ENCODE measurements around the gene RPS19.
A peak's percentile ranks its signal among the peaks of the same experiment; 100 is the strongest.

RPS19 gene

DNA sequence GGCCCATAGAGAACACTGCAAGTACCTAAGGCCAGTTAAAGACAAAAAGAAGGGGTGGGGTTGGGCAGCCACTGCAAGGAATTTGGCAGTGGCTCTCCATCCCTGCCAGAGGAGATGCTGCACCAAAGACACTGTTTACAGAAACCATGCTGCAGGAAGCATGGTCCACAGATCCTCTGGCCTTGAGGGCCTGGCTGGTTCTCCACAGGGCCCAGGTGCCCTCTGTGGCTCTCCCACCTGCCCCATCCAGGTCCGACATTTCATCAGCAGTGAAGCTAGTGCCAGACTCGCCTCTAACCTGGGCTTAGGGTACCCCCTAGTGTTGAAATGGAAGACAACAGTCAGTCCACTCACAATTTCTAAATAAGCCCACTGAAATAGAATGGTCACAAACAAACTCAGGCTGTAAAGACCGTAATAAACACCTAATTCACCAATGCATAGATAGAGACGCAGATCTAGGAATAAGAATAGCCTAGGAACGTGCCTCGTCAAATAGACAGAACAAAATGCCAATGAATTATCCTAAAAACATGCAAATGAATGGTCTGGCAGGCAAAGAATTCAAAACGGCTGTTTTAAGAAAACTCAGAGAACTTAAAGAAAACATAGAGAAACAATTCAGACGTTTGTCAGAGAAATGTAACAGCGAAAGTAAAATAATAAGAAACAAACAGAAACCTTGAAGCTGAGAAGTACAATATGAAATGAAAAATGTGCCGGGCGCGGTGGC lies 38.9 kb upstream of the RPS19 start:
- Histone ChIP-seq H3K4me3 (ENCODE audit: low read length) (no peak overlapping the region), H3K36me3 (replicated peaks; ENCODE audit: insufficient read depth, low read length) (no peaks in the 10 kb centered on the region), H3K27me3 (replicated peaks; ENCODE audit: insufficient read depth, low read length) (peaks cover 90% of the 10 kb centered on the region), H3K27ac (ENCODE audit: low read length) (no peak overlapping the region), H3K9ac (ENCODE audit: low read length) (no peak overlapping the region), H3K9me3 (replicated peaks; ENCODE audit: insufficient read depth, low read length) (no peaks in the 10 kb centered on the region), H2AFZ (ENCODE audit: low read length) (no peak overlapping the region), H4K20me1 (ENCODE audit: insufficient read depth, low read length) (no peaks in the 10 kb centered on the region), H3K79me2 (ENCODE audit: low read length) (no peaks in the 10 kb centered on the region), H3K9me2 (replicated peaks; ENCODE audit: insufficient read depth, low read length) (no peaks in the 10 kb centered on the region), H3K4me1 (ENCODE audit: low read length) (no peaks in the 10 kb centered on the region), H3F3A (ENCODE audit: insufficient read depth, low read length) (no peaks in the 10 kb centered on the region), H3K4me2 (ENCODE audit: low read depth, low read length) (no peak overlapping the region)
- peak; percentile 55 for DNase-seq
- TF ChIP-seq EZH2phosphoT487 (IDR thresholded peaks at IDR 0.05; ENCODE audit: low read length), result no peak
- TF ChIP-seq, protein P1, sequence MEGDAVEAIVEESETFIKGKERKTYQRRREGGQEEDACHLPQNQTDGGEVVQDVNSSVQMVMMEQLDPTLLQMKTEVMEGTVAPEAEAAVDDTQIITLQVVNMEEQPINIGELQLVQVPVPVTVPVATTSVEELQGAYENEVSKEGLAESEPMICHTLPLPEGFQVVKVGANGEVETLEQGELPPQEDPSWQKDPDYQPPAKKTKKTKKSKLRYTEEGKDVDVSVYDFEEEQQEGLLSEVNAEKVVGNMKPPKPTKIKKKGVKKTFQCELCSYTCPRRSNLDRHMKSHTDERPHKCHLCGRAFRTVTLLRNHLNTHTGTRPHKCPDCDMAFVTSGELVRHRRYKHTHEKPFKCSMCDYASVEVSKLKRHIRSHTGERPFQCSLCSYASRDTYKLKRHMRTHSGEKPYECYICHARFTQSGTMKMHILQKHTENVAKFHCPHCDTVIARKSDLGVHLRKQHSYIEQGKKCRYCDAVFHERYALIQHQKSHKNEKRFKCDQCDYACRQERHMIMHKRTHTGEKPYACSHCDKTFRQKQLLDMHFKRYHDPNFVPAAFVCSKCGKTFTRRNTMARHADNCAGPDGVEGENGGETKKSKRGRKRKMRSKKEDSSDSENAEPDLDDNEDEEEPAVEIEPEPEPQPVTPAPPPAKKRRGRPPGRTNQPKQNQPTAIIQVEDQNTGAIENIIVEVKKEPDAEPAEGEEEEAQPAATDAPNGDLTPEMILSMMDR (IDR thresholded peaks at IDR 0.05; ENCODE audit: low read length), result peak; percentile 68
- TF ChIP-seq EZH2 (optimal IDR thresholded peaks at IDR 0.05; ENCODE audit: low read depth, low read length), result no peak

DNA sequence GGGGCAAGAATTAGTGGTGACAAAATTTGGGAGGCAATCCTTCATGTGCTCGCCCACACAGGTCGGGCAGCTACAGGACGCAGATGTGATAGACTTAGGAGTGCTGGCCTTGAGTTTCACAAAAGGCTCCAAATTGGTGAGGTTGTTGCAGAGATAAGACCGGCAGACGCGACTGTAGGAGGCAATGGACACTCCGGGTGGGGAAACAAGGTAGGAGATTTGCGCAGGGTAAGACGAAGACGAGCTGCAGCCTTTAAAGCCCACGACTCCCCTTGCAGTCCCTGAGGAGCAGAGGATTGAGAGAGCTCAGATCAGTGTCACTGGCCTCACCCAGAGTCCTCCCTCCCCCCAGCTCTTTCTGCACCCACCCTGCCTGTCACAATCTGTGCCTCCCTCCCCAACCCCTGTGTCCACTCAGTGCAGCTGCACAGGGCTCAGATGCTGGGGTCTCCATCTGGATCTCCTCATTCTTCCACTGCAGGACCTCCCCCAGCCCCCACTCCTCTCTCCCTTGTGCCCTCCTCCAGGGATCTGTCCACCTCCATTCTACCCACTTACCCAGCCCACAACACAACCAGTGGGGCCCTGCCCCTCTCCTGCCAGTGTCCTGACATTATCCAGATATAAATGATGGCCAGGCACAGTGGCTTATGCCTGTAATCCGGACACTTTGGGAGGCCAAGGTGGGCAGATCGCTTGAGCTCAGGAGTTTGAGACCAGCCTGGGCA lies 21.9 kb upstream of the RPS19 start:
- Histone ChIP-seq H3K36me3 (replicated peaks; ENCODE audit: insufficient read depth, low read length) (no peaks in the 10 kb centered on the region), H3K9ac (ENCODE audit: low read length) (no peak overlapping the region), H3K27me3 (replicated peaks; ENCODE audit: insufficient read depth, low read length) (peaks cover 76% of the 10 kb centered on the region), H3K4me3 (ENCODE audit: low read length) (no peak overlapping the region), H2AFZ (ENCODE audit: low read length) (no peak overlapping the region), H3K4me1 (ENCODE audit: low read length) (no peaks in the 10 kb centered on the region), H3K27ac (ENCODE audit: low read length) (no peak overlapping the region), H3K9me2 (replicated peaks; ENCODE audit: insufficient read depth, low read length) (no peaks in the 10 kb centered on the region), H3F3A (ENCODE audit: insufficient read depth, low read length) (no peaks in the 10 kb centered on the region), H3K4me2 (ENCODE audit: low read depth, low read length) (no peak overlapping the region), H3K79me2 (ENCODE audit: low read length) (no peaks in the 10 kb centered on the region), H3K9me3 (replicated peaks; ENCODE audit: insufficient read depth, low read length) (no peaks in the 10 kb centered on the region), H4K20me1 (ENCODE audit: insufficient read depth, low read length) (no peaks in the 10 kb centered on the region)
- no peak for DNase-seq
- TF ChIP-seq, protein P1 (IDR thresholded peaks at IDR 0.05; ENCODE audit: low read length), result no peak
- TF ChIP-seq EZH2 (optimal IDR thresholded peaks at IDR 0.05; ENCODE audit: low read depth, low read length) (no peak), EZH2phosphoT487 (IDR thresholded peaks at IDR 0.05; ENCODE audit: low read length) (no peak)

GRCh38 chr19:41839211-41839610 lies 20.8 kb upstream of the RPS19 start:
- no peaks in the 10 kb centered on the region for H3F3A ChIP-seq (ENCODE audit: insufficient read depth, low read length)
- H3K9ac ChIP-seq (ENCODE audit: low read length), result no peak overlapping the region
- no peaks in the 10 kb centered on the region for H3K4me1 ChIP-seq (ENCODE audit: low read length)
- no peaks in the 10 kb centered on the region for H3K79me2 ChIP-seq (ENCODE audit: low read length)
- H2AFZ ChIP-seq (ENCODE audit: low read length), result no peak overlapping the region
- no peaks in the 10 kb centered on the region for H4K20me1 ChIP-seq (ENCODE audit: insufficient read depth, low read length)
- H3K36me3 ChIP-seq (replicated peaks; ENCODE audit: insufficient read depth, low read length), result no peaks in the 10 kb centered on the region
- peaks cover 84% of the 10 kb centered on the region for H3K27me3 ChIP-seq (replicated peaks; ENCODE audit: insufficient read depth, low read length)
- no peak for DNase-seq
- no peak overlapping the region for H3K4me2 ChIP-seq (ENCODE audit: low read depth, low read length)
- no peaks in the 10 kb centered on the region for H3K9me3 ChIP-seq (replicated peaks; ENCODE audit: insufficient read depth, low read length)
- no peak overlapping the region for H3K4me3 ChIP-seq (ENCODE audit: low read length)
- TF ChIP-seq, protein P1 (IDR thresholded peaks at IDR 0.05; ENCODE audit: low read length), result no peak
- TF ChIP-seq EZH2phosphoT487 (IDR thresholded peaks at IDR 0.05; ENCODE audit: low read length) (no peak), EZH2 (optimal IDR thresholded peaks at IDR 0.05; ENCODE audit: low read depth, low read length) (no peak)
- no peaks in the 10 kb centered on the region for H3K9me2 ChIP-seq (replicated peaks; ENCODE audit: insufficient read depth, low read length)
- no peak overlapping the region for H3K27ac ChIP-seq (ENCODE audit: low read length)

Measured in MM.1S (cell line).